HL-60/S4 treated with phorbol 12-myristate 13-acetate at 8.2 ng/mL for 4 days and 3 days (cell line): ENCODE results near the gene SLC37A1.

Experiments
- in situ Hi-C: fragments of 300-500 bp; cut with MboI; formaldehyde crosslinking; loops from 2 replicates; pipeline ENCODE4 v1.15.0; 2022; ENCODE audit warnings: low sequenced_read_pairs

SLC37A1 gene

DNA sequence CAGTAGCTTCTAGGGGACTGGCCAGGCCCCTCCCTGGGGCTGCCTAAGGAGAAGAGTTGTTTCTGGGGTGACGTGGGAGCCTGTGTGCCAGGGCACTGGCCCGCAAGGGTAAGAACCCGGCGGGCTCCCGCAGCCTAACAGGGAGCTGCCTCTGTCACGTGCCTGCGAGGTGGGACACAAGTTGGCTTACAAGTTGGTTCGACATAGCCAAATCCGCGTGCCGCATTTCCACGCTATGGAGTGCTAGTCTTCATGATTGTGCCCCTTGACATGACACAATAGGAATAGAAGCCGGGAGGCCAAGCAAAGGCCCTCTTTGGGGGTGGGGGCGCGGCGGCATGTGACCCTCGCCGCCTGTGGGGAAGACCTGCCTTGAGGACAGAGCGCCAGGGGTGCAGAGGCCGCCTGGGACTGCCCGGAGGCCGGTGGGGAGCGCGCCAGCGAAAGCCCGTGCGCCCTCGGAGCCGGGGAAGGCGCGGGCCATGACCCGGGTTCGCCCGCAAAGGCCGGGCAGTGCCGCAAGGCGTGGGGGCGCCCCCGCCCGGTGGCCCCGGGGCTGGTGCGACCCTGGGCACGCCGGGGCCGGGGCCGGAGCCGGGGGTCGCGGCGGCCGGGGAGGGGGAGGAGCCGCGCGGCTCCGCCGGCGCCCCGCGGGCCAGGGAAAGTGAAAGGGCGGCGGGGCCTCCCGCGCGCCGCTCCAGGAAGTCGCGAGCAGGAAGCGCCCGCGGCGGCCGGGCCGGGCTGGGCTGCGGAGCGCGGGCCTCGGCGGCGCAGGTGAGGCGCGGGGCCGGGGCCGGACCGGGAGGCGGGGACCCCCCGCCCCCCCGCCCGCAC is at the start of gene SLC37A1:
Gene SLC37A1, plus strand, starts transcription at position 702 of the 834 bp plus-strand sequence. CDS start 4,603 bp downstream, outside the sequence.
- in situ Hi-C loops, result no loop called here

- in situ Hi-C loops, result loop anchor here (25.0 kb wide), 1 partner anchor 527 kb away; no protein-coding TSS in a partner anchor
These were observed 49.7 kb upstream of the SLC37A1 start for GRCh38 chr21:42463861-42464515.

DNA sequence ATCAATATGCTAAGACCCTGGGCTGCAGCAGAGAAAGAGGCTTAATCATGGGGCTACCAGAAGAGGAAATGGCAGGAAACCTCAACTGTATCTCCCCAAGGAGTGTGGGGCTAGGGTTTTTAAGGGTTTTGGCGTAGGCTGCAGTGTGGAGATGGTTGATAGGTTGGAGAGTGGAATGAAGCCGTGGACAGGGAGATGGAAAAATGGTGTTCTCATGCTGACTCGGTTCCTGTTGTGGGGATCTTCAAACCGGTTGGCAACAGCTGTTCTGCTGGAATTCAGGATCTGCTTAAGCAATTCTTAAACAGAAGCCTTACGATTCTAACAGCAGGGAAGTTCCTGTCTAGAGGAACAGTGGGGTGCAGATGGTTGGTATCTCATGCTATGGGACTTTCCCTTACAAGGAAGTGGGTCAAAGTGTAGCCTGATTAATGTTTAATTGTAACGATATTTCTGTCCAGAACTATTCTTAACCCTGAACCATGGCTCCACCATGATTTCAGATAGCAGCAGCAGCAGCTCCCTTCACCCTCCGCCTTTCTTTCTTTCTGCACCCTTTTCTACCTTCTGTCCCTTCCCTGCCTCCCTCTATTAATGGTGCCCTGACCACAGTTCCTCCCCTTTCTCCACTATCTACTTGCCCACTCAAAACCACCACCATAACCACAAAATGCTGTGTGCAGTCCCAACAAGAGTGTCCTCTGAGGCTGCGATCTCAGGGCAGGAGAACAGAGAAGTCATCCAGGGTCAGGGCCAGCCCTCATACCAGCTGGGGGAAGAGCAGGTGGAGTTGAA is 48.4 kb upstream of the SLC37A1 start:
- in situ Hi-C loops, result loop anchor here (25.0 kb wide), 1 partner anchor 528 kb away; no protein-coding TSS in a partner anchor

GRCh38 chr21:42465803-42466127 is 47.9 kb upstream of the SLC37A1 start:
- in situ Hi-C loops, result loop anchor here (25.0 kb wide), 1 partner anchor 528 kb away; no protein-coding TSS in a partner anchor

DNA sequence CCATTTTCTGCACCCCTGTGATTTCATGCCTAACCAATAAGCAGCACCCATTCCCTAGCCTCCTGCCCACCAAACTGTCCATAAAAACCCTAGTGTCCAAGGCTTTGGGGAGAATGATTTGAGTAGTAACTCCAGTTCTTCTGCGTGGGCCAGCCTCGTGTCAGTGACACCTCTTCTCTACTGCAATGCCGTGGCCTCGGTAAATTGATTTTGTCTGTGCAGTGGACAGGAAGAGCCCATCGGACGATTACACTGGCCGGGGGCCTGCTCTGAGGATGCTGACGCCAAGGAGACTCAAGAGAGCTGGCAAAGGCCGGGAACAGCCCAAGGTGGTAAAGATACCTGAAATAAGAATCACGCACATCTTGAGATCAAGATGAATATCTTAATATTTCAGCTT is 47.0 kb upstream of the SLC37A1 start:
- in situ Hi-C loops, result loop anchor here (25.0 kb wide), 1 partner anchor 529 kb away; no protein-coding TSS in a partner anchor

DNA sequence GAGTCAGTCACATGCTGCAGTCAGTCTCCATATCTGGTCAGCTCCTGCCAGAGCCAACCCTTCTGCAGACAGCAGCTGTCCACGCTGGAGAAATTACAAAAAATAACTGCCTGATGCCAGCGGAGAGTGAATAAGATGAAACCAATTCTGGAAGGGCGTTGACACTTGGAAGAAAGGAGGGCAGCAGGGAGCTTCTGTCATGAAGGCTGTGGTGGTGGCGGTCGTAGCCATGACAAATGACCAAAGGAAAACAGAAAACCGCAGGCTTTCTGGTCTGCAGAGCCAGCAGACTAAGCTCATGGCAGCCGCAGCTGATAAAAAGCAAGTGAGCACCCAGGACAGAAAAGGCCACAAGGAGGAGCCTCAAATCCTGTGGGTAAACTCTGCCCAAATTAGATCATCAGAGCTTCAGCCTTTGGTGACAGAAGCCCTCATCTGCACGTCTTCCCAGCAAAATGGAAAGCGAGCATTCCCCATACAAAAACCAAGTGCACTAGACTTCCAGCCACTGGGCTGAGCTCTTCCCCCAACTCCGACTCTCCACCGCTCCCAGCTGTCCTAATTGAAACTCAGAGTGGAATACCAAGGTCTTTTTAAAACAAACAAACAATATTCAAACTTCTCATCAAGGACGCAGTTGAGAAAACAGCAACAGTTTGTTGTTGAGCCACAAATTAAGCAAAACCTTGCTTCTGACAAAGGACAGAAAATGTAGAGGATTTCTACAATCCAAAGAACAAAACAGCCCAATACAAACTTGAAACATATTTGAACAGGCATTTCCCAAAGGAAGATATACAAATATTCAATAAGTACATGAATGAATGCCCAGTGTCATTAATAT is 46.3 kb upstream of the SLC37A1 start:
- in situ Hi-C loops, result loop anchor here (25.0 kb wide), 1 partner anchor 530 kb away; no protein-coding TSS in a partner anchor

DNA sequence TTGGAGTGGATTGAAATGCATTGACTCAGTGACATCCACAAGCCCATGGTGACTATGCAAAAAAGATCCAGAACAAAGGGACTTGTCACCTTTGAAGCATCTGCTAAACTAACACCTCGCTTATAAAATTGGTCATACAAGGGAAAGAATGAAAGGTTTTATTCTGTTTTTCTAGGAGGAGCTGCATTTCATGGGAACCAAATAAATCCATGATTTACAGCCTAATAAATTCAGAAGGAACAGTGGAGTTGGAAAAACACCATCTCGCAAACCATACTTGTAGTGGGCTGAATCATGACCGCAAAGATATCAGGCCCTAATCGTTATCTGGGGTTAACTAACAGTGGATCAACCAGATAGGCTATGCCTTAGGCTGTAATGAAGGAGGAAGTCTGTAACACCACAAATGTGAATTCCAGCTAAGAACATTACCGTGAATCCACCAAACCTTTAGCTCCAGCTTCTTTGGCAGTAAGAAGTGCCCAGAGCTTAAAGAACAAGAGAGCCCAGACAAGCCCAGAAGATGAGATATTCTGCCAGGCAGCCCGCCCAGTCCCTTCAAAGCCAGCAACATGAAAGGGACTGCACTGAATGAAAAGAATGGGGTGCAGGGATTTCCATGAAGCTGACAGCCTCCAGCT is 45.0 kb upstream of the SLC37A1 start:
- in situ Hi-C loops, result loop anchor here (25.0 kb wide), 1 partner anchor 531 kb away; no protein-coding TSS in a partner anchor

DNA sequence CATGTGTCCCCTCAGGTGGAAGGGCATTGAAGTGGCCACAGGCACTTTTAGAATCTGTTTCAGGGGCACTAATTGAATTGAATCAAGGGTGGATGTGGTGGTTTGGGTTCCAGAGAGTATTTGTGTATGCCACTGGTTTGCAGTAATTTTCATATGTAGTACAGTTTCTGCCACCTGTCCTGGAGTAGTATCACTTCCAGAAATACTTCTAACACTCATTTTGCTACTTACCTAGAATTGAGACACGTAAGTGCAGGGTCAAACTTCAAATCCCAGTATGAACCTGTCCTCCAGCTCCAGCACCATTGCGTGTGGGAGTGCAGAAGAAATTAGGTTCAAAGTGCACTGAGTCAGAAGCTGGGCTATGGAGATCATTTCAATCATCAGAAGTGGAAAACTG is 44.4 kb upstream of the SLC37A1 start:
- in situ Hi-C loops, result loop anchor here (25.0 kb wide), 1 partner anchor 532 kb away; no protein-coding TSS in a partner anchor

GRCh38 chr21:42469726-42470125 is 43.9 kb upstream of the SLC37A1 start:
- in situ Hi-C loops, result loop anchor here (25.0 kb wide), 1 partner anchor 532 kb away; no protein-coding TSS in a partner anchor

DNA sequence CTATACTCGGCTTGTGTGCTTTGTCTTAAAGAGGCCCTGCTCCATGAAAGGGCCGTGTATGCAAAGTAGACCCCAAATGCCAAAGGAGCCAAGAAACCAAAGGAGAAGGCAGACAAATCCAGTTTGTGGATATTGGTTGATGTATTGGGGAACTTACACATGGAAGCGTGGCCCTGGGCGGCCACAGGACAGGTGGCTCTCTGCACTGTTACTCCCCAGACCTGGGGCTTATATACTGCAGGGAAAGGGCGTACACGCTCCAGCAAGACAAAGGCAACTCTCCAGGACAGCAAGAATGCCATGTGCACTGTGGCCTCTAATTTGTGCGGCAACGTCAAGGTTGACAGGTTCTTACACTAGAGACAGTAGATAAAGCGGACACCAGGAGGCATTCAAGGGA is 42.4 kb upstream of the SLC37A1 start:
- in situ Hi-C loops, result loop anchor here (25.0 kb wide), 1 partner anchor 534 kb away; no protein-coding TSS in a partner anchor

DNA sequence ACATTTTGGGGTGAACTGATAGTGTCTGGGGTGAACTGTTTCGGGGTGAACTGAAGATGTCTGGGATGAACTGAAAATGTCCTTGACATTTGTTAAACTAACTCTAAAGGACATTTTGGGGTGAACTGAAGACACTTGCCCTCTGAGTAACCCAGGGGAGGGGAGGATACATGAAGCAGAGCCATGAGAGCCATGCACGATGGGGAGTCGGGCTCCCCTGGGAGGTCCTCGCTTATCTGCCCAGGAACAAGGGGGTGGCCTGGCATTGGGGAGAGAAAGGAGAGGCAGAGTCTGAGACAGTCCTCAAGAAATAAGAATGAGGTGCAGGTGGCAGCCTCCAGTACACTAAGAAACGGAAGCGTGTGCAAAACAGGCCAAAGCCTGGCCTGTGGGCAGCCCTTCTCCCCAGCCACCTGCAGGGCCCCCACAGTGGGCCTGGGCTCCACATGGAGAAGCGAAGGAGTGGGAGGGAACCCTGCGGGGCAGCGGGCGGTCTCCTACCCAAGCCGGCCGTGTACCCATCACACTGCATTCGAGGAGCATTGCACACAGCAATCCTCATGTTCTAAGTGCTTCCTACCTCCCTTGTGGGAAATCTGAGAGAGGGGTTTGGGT is 41.8 kb upstream of the SLC37A1 start:
- in situ Hi-C loops, result loop anchor here (25.0 kb wide), 1 partner anchor 535 kb away; no protein-coding TSS in a partner anchor

- in situ Hi-C loops, result loop anchor here (25.0 kb wide), 1 partner anchor 535 kb away; no protein-coding TSS in a partner anchor
These were observed 41.1 kb upstream of the SLC37A1 start for GRCh38 chr21:42472521-42472920.

GRCh38 chr21:42473498-42474042 is 40.1 kb upstream of the SLC37A1 start:
- in situ Hi-C loops, result loop anchor here (25.0 kb wide), 1 partner anchor 536 kb away; no protein-coding TSS in a partner anchor

DNA sequence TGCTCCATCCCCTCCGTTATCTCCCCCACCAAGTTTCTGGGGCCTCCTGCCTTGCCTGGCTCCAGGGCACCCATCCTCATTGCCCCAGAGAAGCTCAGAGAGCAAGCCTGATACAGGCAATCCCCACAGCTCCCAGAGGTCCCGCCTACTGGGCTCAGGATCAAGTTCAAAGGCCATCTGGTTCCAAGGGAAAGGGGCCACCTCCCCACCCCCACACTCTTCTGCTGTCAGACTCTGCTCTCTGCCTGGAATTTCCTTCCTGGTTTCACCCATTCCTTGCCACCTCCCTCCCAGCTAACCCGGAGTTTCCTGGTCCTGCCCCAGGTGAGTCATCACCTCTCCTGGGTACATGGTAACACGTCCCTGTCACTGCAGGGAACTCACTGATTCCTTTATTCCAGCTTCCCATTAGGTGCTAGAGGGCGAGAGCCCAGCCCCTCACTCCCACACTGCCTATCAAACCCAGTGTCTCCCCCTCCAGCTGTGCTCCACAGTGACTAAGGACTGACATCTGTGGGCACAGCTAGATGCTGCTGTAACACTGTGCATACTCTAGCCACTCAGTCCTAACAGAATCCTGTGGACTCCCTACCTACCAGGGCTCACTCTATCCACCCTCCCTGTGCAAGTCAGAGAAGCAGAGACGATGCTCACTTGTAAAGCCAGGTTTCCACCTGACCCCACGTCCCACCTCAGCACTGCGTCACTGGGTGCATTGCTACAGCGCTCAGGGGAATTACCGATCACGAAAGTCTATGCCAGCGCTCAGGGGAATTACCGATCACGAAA is 39.4 kb upstream of the SLC37A1 start:
- in situ Hi-C loops, result loop anchor here (25.0 kb wide), 1 partner anchor 537 kb away; no protein-coding TSS in a partner anchor

GRCh38 chr21:42475036-42475435 is 38.6 kb upstream of the SLC37A1 start:
- in situ Hi-C loops, result no loop called here

DNA sequence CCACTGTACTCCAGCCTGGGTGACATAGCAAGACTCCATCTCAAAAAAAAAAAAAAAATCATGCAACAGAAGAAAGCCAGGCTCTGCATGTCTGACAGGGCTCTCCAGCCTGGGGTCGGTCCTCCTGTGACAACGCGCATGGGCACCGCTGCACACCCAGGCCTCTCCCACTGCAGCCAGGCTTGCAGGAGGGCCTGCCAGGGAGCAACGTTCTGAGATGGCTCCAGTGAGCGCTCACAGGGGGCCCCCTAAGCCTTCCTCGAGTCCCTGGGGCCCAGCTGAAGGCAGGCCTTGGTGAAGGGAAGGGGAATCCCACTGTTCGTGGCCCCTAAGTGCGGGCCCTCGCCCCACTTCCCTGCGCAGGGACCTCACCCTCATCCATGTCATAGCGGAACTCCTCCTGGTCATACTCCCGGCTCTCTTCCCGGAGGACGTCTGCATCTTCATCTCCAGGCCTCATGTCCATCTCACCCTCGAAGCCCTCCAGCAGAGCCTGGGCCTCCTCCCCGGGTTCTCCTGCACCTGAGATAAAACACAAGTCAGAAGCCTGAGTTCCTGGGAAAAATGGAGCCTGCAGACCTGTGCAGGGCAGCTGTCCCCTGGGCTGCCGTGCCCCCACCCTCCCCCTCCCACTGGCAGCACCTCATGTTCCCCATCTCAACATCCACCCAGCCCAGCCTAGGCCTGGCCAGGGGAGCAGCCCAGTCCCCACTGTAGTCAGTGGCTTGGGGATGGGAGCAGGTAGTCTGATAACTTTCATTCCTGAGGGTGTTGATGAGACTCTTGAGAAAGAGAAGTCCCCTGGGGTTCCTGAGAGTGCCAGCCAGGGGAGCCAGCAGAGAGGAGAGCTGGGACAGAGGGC is 37.9 kb upstream of the SLC37A1 start:
- in situ Hi-C loops, result no loop called here
